BE2C (cell line): ENCODE measurements around the gene LHX3.

Experiments used
- DNase-seq: peaks from one replicate; pipeline ENCODE4 v3.0.0-alpha.2; 2020
- H3K27me3 ChIP-seq: fragments of 250-450 bp; sonication (Bioruptor Pico); 2 replicates; pipeline ENCODE4 v1.5.1; 2020; ENCODE audit warnings: mild to moderate bottlenecking
- H3K36me3 ChIP-seq: fragments of 250-450 bp; sonication (Bioruptor Pico); 2 replicates; pipeline ENCODE4 v1.5.1; 2020; ENCODE audit warnings: mild to moderate bottlenecking
- H3K4me1 ChIP-seq: fragments of 250-450 bp; sonication (Bioruptor Pico); 2 replicates; pipeline ENCODE4 v1.5.1; 2020
- H3K4me3 ChIP-seq: 2 replicates; pipeline ENCODE4 v1.5.1; 2011; ENCODE audit warnings: low read depth, low read length
- H3K9me3 ChIP-seq: fragments of 250-450 bp; sonication (Bioruptor Pico); 2 replicates; pipeline ENCODE4 v1.5.1; 2020
- CTCF ChIP-seq: IDR thresholded peaks from 2 replicates; pipeline ENCODE4 v1.5.1; 2012; ENCODE audit warnings: mild to moderate bottlenecking, low read depth, low read length

The LHX3 gene

GRCh38 chr9:136157477-136158265 is 47.3 kb downstream of the LHX3 start:
- Histone ChIP-seq H3K9me3 (no peaks in the 10 kb centered on the region; the same call in 1 of the 2 replicates), H3K4me3 (no peak overlapping the region), H3K36me3 (no peaks in the 10 kb centered on the region), H3K27me3 (no peaks in the 10 kb centered on the region), H3K4me1 (no peaks in the 10 kb centered on the region)
- no peak for DNase-seq
- no peak for TF ChIP-seq CTCF

- Histone ChIP-seq H3K4me3 (no peak overlapping the region), H3K4me1 (no peaks in the 10 kb centered on the region), H3K9me3 (no peaks in the 10 kb centered on the region; the same call in 1 of the 2 replicates), H3K27me3 (no peaks in the 10 kb centered on the region), H3K36me3 (no peaks in the 10 kb centered on the region)
- DNase-seq, result no peak
- TF ChIP-seq CTCF, result no peak
Observed at GRCh38 chr9:136156209-136157120, 48.5 kb downstream of the LHX3 start.

- H3K4me3 ChIP-seq, result no peak overlapping the region
- no peaks in the 10 kb centered on the region for H3K4me1 ChIP-seq
- no peaks in the 10 kb centered on the region; the same call in 1 of the 2 replicates for H3K9me3 ChIP-seq
- DNase-seq, result no peak
- no peak for TF ChIP-seq CTCF
- no peaks in the 10 kb centered on the region for H3K36me3 ChIP-seq
- no peaks in the 10 kb centered on the region for H3K27me3 ChIP-seq
Observed at GRCh38 chr9:136155576-136155975, 49.4 kb downstream of the LHX3 start.

- no peak for TF ChIP-seq CTCF
- H3K4me1 ChIP-seq, result no peaks in the 10 kb centered on the region
- H3K27me3 ChIP-seq, result no peaks in the 10 kb centered on the region
- no peak overlapping the region for H3K4me3 ChIP-seq
- no peak for DNase-seq
- H3K9me3 ChIP-seq, result no peaks in the 10 kb centered on the region; the same call in 1 of the 2 replicates
- no peaks in the 10 kb centered on the region for H3K36me3 ChIP-seq
Observed at GRCh38 chr9:136154943-136155342, 50.0 kb downstream of the LHX3 start.

- no peaks in the 10 kb centered on the region for H3K36me3 ChIP-seq
- DNase-seq, result no peak
- H3K9me3 ChIP-seq, result no peaks in the 10 kb centered on the region; the same call in 1 of the 2 replicates
- H3K4me1 ChIP-seq, result no peaks in the 10 kb centered on the region
- no peak for TF ChIP-seq CTCF
- no peaks in the 10 kb centered on the region for H3K27me3 ChIP-seq
- H3K4me3 ChIP-seq, result no peak overlapping the region
Observed at GRCh38 chr9:136153381-136154065, 51.4 kb downstream of the LHX3 start.
